NCI-H510A treated with DMSO at 0.1 percent for 48 hours (cell line): ENCODE measurements around the gene ME3.

Source experiments
- DNase-seq: peaks from one replicate; lab custom pipeline; 2025; lab: John Stamatoyannopoulos, UW

ME3 gene

DNA sequence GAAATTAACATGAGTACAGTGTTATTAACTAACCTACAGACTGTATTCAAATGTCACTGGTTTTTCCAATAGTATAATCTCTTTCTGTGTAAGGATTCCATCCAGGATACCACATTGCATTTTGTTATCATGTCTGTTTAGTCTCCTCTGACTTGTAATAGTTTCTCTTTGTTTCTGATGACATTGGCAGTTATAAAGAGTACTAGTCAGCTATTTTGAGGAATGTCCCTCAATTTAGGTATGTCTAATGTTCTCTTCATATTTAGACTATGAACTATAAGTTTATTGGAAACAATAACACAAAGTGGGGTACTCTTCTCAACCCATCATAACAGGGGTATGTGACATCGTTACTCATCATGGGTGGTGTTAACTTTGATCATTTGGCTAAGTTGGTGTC lies 20.3 kb upstream of the ME3 start:
- DNase-seq = no peak

DNA sequence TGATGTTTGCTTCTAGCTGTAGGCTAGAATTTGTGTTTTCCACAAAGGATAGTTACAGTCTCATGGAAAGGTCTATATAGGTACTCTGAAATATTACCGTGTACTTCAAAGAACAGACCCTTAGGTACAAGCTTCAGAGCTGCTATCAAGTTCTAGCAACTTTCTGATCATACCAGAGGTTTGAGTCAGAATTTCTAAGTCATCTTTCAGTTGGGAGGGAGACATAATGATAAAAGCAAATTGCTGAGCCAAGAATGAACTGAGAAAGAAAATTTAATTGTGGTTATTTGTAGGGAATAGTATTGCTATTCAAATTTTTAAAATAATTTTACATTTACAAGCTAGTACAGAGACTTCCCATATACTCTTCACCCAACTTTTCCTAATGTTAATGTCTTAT lies 19.9 kb upstream of the ME3 start:
- no peak for DNase-seq

GRCh38 chr11:86688398-86689179 lies 16.2 kb upstream of the ME3 start:
- no peak for DNase-seq

GRCh38 chr11:86687185-86687778 lies 14.9 kb upstream of the ME3 start:
- DNase-seq = no peak

- no peak for DNase-seq
Observed at GRCh38 chr11:86686531-86686930, 14.1 kb upstream of the ME3 start.

DNA sequence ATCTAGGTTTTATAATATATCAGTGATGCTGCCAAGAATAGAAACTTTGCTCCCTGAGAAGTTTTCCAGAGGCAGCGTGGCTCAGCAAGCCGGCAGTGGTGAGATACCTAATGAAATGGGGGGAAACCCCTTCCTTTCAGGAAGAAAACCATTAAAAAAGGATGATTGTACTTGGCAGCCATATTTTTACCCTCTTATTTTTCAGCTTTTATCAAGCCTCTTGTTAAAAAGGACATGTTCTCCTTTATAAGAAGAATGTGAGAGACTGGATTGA lies 9.0 kb upstream of the ME3 start:
- no peak for DNase-seq

DNA sequence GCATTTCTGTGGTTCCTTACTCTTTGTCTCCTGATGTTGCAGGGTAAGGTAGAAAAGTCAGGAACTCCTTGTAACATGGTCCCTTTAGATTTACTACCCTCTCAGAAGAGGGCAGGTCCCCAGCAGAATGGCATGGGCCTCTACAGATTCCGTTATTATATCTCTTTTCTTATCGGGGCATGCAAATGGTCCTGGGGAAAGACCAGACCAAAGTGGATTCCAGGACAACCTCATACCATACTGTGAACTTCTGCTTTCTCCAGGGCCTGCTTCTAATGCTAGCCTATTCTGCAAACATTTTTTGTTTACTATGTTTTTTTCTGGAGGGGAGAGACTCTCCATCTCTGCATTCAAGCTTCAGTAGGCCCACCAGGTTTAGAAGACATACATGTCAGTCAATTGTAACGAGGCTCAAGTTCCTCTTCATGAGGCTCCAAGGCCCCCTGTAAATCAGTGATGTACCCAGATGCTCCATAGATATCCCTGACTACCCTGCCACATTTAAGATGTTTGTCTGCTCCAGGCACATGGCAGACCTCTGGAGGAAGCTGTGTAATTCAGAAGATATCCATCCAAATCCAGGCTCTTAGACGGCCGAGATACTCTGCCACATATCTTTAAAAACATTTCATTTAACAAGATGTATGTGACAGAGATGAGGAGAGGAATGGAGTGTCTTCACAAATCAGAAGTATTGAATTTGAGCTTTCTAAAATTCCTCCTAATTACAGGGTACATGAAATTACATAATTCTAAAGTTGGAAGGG lies 8.5 kb upstream of the ME3 start:
- DNase-seq = no peak

- DNase-seq = no peak
Observed at GRCh38 chr11:86678823-86679222, 6.4 kb upstream of the ME3 start.

DNA sequence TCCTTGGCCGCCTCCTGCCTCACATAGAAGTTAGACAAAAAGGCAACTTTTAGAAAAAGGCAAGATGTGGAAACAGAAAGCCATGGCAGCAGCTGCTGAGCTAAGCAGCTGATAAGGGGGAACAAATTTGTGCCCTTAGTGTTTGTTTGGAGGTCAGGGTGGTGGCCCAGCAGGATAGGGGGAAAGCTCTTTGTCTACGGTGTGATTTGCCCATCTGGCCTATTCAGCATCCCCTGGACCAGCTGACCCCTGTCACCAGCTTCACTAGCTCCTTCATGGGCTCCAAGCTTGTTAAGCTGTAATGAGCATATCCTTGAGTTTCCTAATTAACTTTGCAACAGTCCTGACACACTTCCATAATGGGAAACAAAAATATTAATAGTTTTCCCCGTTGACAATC lies 5.9 kb upstream of the ME3 start:
- no peak for DNase-seq

GRCh38 chr11:86676533-86677154 lies 4.2 kb upstream of the ME3 start:
- peak; percentile 89 for DNase-seq

DNA sequence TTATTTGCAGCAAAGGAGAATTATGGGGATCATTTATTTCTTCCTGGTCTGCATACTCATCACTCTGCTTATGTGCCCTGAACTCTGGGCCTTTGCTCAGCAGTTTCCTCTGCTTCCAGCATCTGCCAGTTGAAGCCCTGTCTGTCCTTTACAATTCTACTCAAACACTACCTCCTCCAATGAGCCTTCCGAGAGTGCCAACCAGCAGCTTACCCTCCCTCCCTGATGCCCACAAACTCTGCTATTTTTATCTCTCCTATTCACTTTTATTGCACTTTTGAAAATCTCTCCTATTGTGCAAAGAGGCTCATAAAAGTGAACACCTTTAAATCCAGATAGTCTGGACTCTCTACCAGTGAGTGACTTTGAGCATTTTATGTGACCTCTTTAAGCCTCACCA lies 3.6 kb upstream of the ME3 start:
- peak; percentile 89 for DNase-seq

- DNase-seq = no peak
Observed at GRCh38 chr11:86675017-86675416, 2.6 kb upstream of the ME3 start.

DNA sequence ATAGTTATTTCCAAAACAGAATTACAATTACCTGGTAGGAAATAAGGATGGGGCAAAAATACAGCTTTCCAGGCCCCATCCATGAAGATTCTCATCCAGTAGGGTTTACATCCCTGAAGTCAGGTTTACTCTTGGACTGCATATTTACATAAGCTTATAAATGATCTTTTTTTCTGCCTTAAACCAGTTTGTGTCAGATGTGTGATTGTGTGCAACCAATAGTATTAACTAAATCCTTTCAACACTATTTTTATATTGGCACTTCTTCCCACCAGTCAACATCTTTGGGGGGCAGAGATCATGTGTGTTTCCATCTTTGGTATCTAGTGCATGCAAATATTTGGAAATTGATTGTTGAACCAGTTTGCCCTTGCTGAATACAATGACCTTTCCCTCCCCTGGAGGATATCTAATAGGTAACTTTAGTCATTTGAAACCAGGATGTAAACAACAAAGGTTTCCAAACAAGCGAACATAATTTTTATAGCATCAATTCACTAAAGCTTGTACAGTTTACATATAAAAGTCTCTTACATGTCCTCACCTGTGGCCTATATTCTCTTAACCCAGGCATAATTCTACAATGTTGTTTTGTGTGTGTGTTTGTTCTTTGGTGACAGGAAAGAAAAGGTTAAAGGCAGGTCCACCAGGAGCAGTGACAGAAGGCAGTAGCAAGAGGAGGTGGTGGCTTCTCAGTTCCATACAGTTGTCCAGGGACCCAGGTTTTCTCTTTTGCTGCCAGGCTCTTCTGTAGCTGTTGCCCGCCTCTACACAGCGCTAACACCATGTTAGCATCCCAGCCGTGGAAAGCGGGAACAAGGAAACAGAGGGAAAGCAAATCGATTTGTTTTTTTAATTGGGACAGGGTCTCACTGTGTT lies 1.7 kb upstream of the ME3 start:
- DNase-seq = peak; percentile 63

GRCh38 chr11:86673055-86673843 lies 833 bp upstream of the ME3 start:
- no peak for DNase-seq

GRCh38 chr11:86671531-86672006 lies 847 bp downstream of the ME3 start:
- DNase-seq = peak; percentile 36

DNA sequence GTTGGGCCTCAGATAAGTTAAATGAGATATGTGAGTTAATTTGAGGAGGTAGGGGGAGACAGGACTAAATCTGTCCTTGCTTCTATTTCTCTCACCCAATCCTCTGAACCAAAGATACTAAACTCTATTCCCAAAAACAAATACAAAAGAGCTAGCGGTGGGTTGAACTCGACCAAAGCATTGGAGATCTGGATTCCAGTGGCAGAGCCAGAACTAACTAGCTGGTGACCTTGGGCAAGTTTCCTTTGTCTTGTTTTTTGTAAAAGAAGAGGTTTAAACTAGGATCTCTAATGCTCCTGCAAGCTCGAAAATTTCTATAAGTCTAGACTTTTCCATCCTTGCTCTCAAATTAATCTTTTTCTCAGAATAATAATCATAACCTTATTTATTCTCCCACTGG lies 1.5 kb downstream of the ME3 start:
- no peak for DNase-seq

DNA sequence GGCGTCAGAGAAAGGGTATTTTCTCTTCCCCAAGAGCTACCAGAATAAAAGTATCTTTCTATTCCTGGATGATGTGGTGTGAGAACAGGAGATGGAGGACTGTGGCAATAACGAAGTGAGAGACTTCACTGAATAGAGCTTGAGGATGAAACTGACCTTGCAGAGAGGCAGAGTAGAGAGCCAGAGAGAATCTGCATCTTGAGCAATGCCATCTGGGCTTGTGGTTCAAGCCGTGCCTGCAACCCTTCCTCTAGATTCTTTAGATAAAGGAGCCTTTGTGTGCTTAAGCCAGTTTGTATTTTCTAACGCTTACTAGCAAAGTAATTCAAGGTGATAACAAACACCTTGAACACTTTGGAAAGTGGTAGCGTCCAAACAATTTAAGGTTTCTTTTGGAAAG lies 2.2 kb downstream of the ME3 start:
- peak; percentile 18 for DNase-seq

GRCh38 chr11:86669424-86669823 lies 3.0 kb downstream of the ME3 start:
- no peak for DNase-seq

- no peak for DNase-seq
Observed at GRCh38 chr11:86668929-86669328, 3.5 kb downstream of the ME3 start.

DNA sequence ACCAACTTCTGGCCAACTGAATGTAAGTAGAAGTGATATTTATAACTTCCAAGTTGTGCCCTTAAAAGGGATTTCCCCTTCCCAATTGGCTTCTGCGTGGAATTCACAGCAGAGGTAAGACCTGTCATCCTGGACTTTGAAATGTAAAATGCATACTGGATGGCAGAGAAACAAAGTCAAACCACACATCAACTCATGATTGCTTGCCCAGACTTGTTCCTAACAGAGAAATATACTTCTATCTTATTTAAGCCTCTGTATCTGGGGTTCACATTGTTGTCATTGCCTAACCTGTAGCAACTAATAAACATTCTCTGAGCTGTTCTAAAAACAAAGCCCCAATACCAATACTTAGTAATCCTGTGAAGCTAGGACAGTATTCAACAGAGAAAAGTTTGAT lies 6.2 kb downstream of the ME3 start:
- no peak for DNase-seq

DNA sequence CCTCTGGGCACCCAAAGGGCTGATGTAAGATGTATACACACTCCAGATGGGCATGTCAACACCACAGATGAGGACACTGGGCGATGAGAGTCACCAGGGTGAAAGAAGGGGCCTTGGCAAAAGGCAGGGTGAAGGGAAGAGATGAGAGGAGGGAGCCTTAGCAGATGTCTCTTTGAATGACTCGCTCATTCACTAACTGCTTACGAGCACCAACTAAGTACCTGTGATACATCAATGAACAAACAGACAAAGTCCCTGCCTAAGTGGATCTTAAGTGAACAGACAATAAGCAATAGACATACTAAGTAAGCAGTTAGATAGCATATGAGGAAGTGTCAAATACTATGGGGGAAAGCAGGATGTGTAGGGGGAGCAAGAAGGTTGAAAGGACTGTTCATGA lies 7.5 kb downstream of the ME3 start:
- peak; percentile 85 for DNase-seq
